SIG-M5 treated with dmso at 0.1 percent for 504 hours (cell line): ENCODE data around the gene MYO5B.

Experiments
- DNase-seq: peaks from one replicate; lab custom pipeline; 2025; ENCODE audit not compliant: unreplicated experiment; lab: John Stamatoyannopoulos, UW

Gene MYO5B

GRCh38 chr18:49973592-49973991 lies 221.4 kb downstream of the MYO5B start:
- no peak for DNase-seq

- no peak for DNase-seq
Observed at GRCh38 chr18:49972535-49972934, 222.4 kb downstream of the MYO5B start.

- DNase-seq: no peak
Observed at GRCh38 chr18:49971462-49971861, 223.5 kb downstream of the MYO5B start.

GRCh38 chr18:49970319-49970718 lies 224.6 kb downstream of the MYO5B start:
- DNase-seq: no peak

GRCh38 chr18:49968644-49969309 lies 226.2 kb downstream of the MYO5B start:
- no peak for DNase-seq

GRCh38 chr18:49967636-49968313 lies 227.2 kb downstream of the MYO5B start:
- DNase-seq: no peak

GRCh38 chr18:49967171-49967570 lies 227.8 kb downstream of the MYO5B start:
- no peak for DNase-seq

- DNase-seq: no peak
Observed at GRCh38 chr18:49966090-49966489, 228.9 kb downstream of the MYO5B start.

- no peak for DNase-seq
Observed at GRCh38 chr18:49963217-49963616, 231.7 kb downstream of the MYO5B start.

GRCh38 chr18:49961271-49961670 lies 233.7 kb downstream of the MYO5B start:
- DNase-seq: no peak

- DNase-seq: no peak
Observed at GRCh38 chr18:49960376-49960775, 234.6 kb downstream of the MYO5B start.

- DNase-seq: no peak
Observed at GRCh38 chr18:49959176-49959575, 235.8 kb downstream of the MYO5B start.

GRCh38 chr18:49955263-49955662 lies 239.7 kb downstream of the MYO5B start:
- DNase-seq: no peak

GRCh38 chr18:49953391-49953790 lies 241.6 kb downstream of the MYO5B start:
- DNase-seq: no peak

GRCh38 chr18:49949951-49950395 lies 245.0 kb downstream of the MYO5B start:
- peak; percentile 3 for DNase-seq

GRCh38 chr18:49948975-49949374 lies 246.0 kb downstream of the MYO5B start:
- DNase-seq: no peak

- DNase-seq: no peak
Observed at GRCh38 chr18:49944663-49945062, 250.3 kb downstream of the MYO5B start.

GRCh38 chr18:49936821-49937220 lies 258.1 kb downstream of the MYO5B start:
- no peak for DNase-seq

GRCh38 chr18:49935215-49935614 lies 259.7 kb downstream of the MYO5B start:
- DNase-seq: no peak

GRCh38 chr18:49934457-49934856 lies 260.5 kb downstream of the MYO5B start:
- DNase-seq: no peak

- no peak for DNase-seq
Observed at GRCh38 chr18:49933530-49934128, 261.3 kb downstream of the MYO5B start.

GRCh38 chr18:49931760-49932159 lies 263.2 kb downstream of the MYO5B start:
- DNase-seq: no peak
